HepG2 (cell line): ENCODE results near the gene CTAG1B.

Experiments
- CBX5 ChIP-seq: sonication (generic); formaldehyde crosslinking; IDR thresholded peaks from 2 replicates; pipeline ENCODE4 v1.4.0; 2020; ENCODE audit warnings: missing genetic modification reagents, borderline replicate concordance
- CTCF ChIP-seq: sonication (generic); formaldehyde crosslinking; IDR thresholded peaks from 2 replicates; pipeline ENCODE4 v1.5.0; 2020; ENCODE audit warnings: mild to moderate bottlenecking, missing genetic modification reagents, moderate library complexity
- ELK4 ChIP-seq: sonication (generic); formaldehyde crosslinking; IDR thresholded peaks from 2 replicates; pipeline ENCODE4 v1.9.0; 2021; ENCODE audit warnings: missing genetic modification reagents, borderline replicate concordance
- FOXM1 ChIP-seq: sonication (generic); formaldehyde crosslinking; IDR thresholded peaks from 2 replicates; pipeline ENCODE4 v1.5.0; 2020; ENCODE audit warnings: missing genetic modification reagents
- PATZ1 ChIP-seq: sonication (generic); formaldehyde crosslinking; IDR thresholded peaks from 2 replicates; pipeline ENCODE4 v1.4.0; 2020; ENCODE audit warnings: missing genetic modification reagents
- RBFOX2 ChIP-seq: fragments of 200-400 bp; formaldehyde crosslinking; IDR thresholded peaks from 2 replicates; pipeline ENCODE4 v1.6.1; 2017; ENCODE audit warnings: low read depth, mild to moderate bottlenecking, low read length
- TAF1 ChIP-seq: sonication (generic); formaldehyde crosslinking; IDR thresholded peaks from 2 replicates; pipeline ENCODE4 v1.4.0; 2020; ENCODE audit warnings: missing genetic modification reagents
- TMF1 ChIP-seq: sonication (generic); formaldehyde crosslinking; IDR thresholded peaks from 2 replicates; pipeline ENCODE4 v1.8.1; 2022; ENCODE audit warnings: low read depth, missing genetic modification reagents
- ZNF17 ChIP-seq: sonication (generic); formaldehyde crosslinking; IDR thresholded peaks from 2 replicates; pipeline ENCODE4 v1.5.0; 2020; ENCODE audit warnings: mild to moderate bottlenecking, missing genetic modification reagents
- ZNF557 ChIP-seq: sonication (generic); formaldehyde crosslinking; IDR thresholded peaks from 2 replicates; pipeline ENCODE4 v1.4.0; 2020; ENCODE audit warnings: missing genetic modification reagents
- ZNF564 ChIP-seq: sonication (generic); formaldehyde crosslinking; IDR thresholded peaks from 2 replicates; pipeline ENCODE4 v1.8.1; 2023; ENCODE audit warnings: mild to moderate bottlenecking, missing genetic modification reagents
- ZNF616 ChIP-seq: sonication (generic); formaldehyde crosslinking; IDR thresholded peaks from 2 replicates; pipeline ENCODE4 v1.5.0; 2020; ENCODE audit warnings: low read depth, mild to moderate bottlenecking, missing genetic modification reagents
- ZSCAN25 ChIP-seq: sonication (generic); formaldehyde crosslinking; IDR thresholded peaks from 2 replicates; pipeline ENCODE4 v1.8.0; 2022; ENCODE audit warnings: mild to moderate bottlenecking, missing genetic modification reagents

- no peak for TF ChIP-seq RBFOX2
- TF ChIP-seq ZNF17 = no peak
- no peak for TF ChIP-seq ZSCAN25 (CRISPR knock-in tag)
- no peak for TF ChIP-seq PATZ1
- TF ChIP-seq CBX5 (CRISPR knock-in tag) = no peak
- no peak for TF ChIP-seq CTCF (CRISPR knock-in tag)
- no peak for TF ChIP-seq ELK4 (CRISPR knock-in tag)
- TF ChIP-seq TAF1 = no peak
- no peak for TF ChIP-seq FOXM1 (CRISPR knock-in tag)
- no peak for TF ChIP-seq ZNF564 (CRISPR knock-in tag)
- no peak for TF ChIP-seq ZNF557
- no peak for TF ChIP-seq ZNF616 (CRISPR knock-in tag)
- TF ChIP-seq TMF1 (CRISPR knock-in tag) = no peak
These were observed 35.3 kb upstream of the CTAG1B start for GRCh38 chrX:154654372-154654771.
